A549 (cell line): Measurements from ENCODE around the gene STAT5B. TPM values are rescaled to one million over a fixed set of nuclear protein-coding genes. Genes with fewer than 3 reads are reported as not detected.
A peak's percentile ranks its signal among the peaks of the same experiment; 100 is the strongest.

Source experiments
- ATAC-seq, 2 experiments: fragments of 200-7000 bp in 1 of 2; fragments of >200 bp in 1 of 2; cut with Nextera tagmentation in 1 of 2; cut with Tn5 transposase in 1 of 2; 3 replicates each; pipeline versions ENCODE4 v1.8.0 to v1.9.1; 2018 to 2020; ENCODE audit warnings: mild to moderate bottlenecking in 1 of 2, moderate library complexity in 1 of 2
- CTCF ChIA-PET: fragments of 300-600 bp; sonication (Branson Sonifier 250); formaldehyde crosslinking; extraction: SDS; loops from one replicate; lab custom pipeline; 2021; ENCODE audit warnings: antibody characterized with exemption, inconsistent platforms; lab: Yijun Ruan, JAX
- POLR2A ChIA-PET: fragments of 350-600 bp; formaldehyde crosslinking; extraction: SDS; loops from one replicate; lab custom pipeline; 2021; ENCODE audit warnings: antibody characterized with exemption, inconsistent platforms; lab: Yijun Ruan, JAX
- DNase-seq, 2 experiments: peaks; one replicate each; pipeline versions ENCODE4 v3.0.0 to v3.0.0-alpha.2; 2011 to 2016; ENCODE audit warnings: low read depth in 1 of 2, low spot score in 1 of 2
- FAIRE-seq: peaks from 2 replicates; lab custom pipeline; 2011; peaks lifted over from hg19 to GRCh38; lab: Jason Lieb, UNC
- H3K27ac ChIP-seq, 2 experiments: fragments of >200 bp; sonication (Bioruptor Twin); formaldehyde crosslinking; 3 replicates each; pipeline ENCODE4 v1.5.1; 2016 to 2017
- H3K4me1 ChIP-seq: fragments of >200 bp; sonication (Bioruptor Twin); formaldehyde crosslinking; 3 replicates; pipeline ENCODE4 v1.6.1; 2016
- H3K4me2 ChIP-seq: fragments of >200 bp; sonication (Bioruptor Twin); formaldehyde crosslinking; 3 replicates; pipeline ENCODE4 v1.6.1; 2016
- H3K4me3 ChIP-seq: fragments of >200 bp; sonication (Bioruptor Twin); formaldehyde crosslinking; 3 replicates; pipeline ENCODE4 v1.5.1; 2016
- H3K9me3 ChIP-seq: fragments of >200 bp; sonication (Bioruptor Twin); formaldehyde crosslinking; 3 replicates; pipeline ENCODE4 v1.6.1; 2016
- CHD2 ChIP-seq: fragments of 150-350 bp; IDR thresholded peaks from 2 replicates; pipeline ENCODE4 v1.6.1; 2014; ENCODE audit warnings: low read length; ENCODE audit not compliant: partially characterized antibody
- E2F6 ChIP-seq: IDR thresholded peaks from 2 replicates; pipeline ENCODE4 v1.6.1; 2012; ENCODE audit warnings: low read depth, borderline replicate concordance
- EHF ChIP-seq: fragments of 250-450 bp; sonication (Bioruptor Pico); IDR thresholded peaks from 2 replicates; pipeline ENCODE4 v1.5.0; 2020; ENCODE audit warnings: mild to moderate bottlenecking
- FOXS1 ChIP-seq: fragments of 250-450 bp; sonication (Bioruptor Pico); IDR thresholded peaks from 2 replicates; pipeline ENCODE4 v1.5.0; 2020; ENCODE audit warnings: mild to moderate bottlenecking, moderate library complexity
- HEYL ChIP-seq: fragments of 250-450 bp; sonication (Bioruptor Pico); IDR thresholded peaks from 2 replicates; pipeline ENCODE4 v1.8.0; 2021; ENCODE audit warnings: mild to moderate bottlenecking, moderate library complexity
- HOXB5 ChIP-seq: fragments of 250-450 bp; sonication (Bioruptor Pico); IDR thresholded peaks from 2 replicates; pipeline ENCODE4 v1.5.0; 2020; ENCODE audit warnings: mild to moderate bottlenecking, moderate library complexity
- MAZ ChIP-seq: fragments of 150-350 bp; IDR thresholded peaks from 2 replicates; pipeline ENCODE4 v1.6.1; 2014; ENCODE audit warnings: antibody characterized with exemption, low read depth, low read length, borderline replicate concordance
- MYC ChIP-seq: IDR thresholded peaks from 2 replicates; pipeline ENCODE4 v1.6.1; 2012; ENCODE audit warnings: mild to moderate bottlenecking, inconsistent platforms, low read length, improper control_type of control experiment, borderline replicate concordance
- NFE2L2 ChIP-seq: fragments of 150-350 bp; conservative IDR thresholded peaks from 2 replicates; pipeline ENCODE4 v1.6.1; 2014; ENCODE audit warnings: low read length
- NR3C1 ChIP-seq: fragments of >200 bp; sonication (Bioruptor Twin); formaldehyde crosslinking; IDR thresholded peaks from 3 replicates; pipeline ENCODE4 v1.6.1; 2017
- PHF8 ChIP-seq: fragments of 200-600 bp; sonication (generic); IDR thresholded peaks from 2 replicates; pipeline ENCODE4 v1.6.1; 2016; ENCODE audit warnings: low read depth, mild to moderate bottlenecking, antibody characterized with exemption, moderate library complexity, borderline replicate concordance
- POLR2A ChIP-seq: IDR thresholded peaks from 2 replicates; pipeline ENCODE4 v1.6.1; 2012; ENCODE audit warnings: mild to moderate bottlenecking, low read length
- RCOR1 ChIP-seq: fragments of 150-350 bp; IDR thresholded peaks from 2 replicates; pipeline ENCODE4 v1.6.1; 2014; ENCODE audit warnings: antibody characterized with exemption, low read length, low read depth
- RNF2 ChIP-seq: fragments of 200-600 bp; sonication (generic); IDR thresholded peaks from 2 replicates; pipeline ENCODE4 v1.6.1; 2016; ENCODE audit warnings: low read depth, mild to moderate bottlenecking, antibody characterized with exemption, moderate library complexity, borderline replicate concordance
- TP53 ChIP-seq: fragments of 250-450 bp; sonication (Bioruptor Pico); IDR thresholded peaks from 2 replicates; pipeline ENCODE4 v1.5.0; 2021; ENCODE audit warnings: mild to moderate bottlenecking, moderate library complexity
- USF2 ChIP-seq: fragments of 450-650 bp; IDR thresholded peaks from 2 replicates; pipeline ENCODE4 v1.6.1; 2014; ENCODE audit warnings: antibody characterized with exemption
- ZSCAN20 ChIP-seq: fragments of 250-450 bp; sonication (Bioruptor Pico); IDR thresholded peaks from 2 replicates; pipeline ENCODE4 v1.8.0; 2022; ENCODE audit warnings: mild to moderate bottlenecking, moderate library complexity
- WGBS: methylation state at CpG from one replicate; pipeline ENCODE4 v1.1.6; 2017; ENCODE audit errors: missing lambda C conversion rate; 5-methylcytosine and 5-hydroxymethylcytosine counted together
- polyA plus RNA-seq, 4 experiments: library from polyadenylated mRNA; depleted of rRNA in 3 of 4; stranded (reverse); fragments of >200 nt; fragmentation: RNase III in 1 of 4; extraction: RNeasy Plus Mini Kit Qiagen cat#74134 plus additional on column Dnase treatment in 1 of 4; gene quantifications; 2 replicates in 3 of 4; 3 replicates in 1 of 4; pipeline ENCODE4 v1.2.3, GENCODE V29; 2011 to 2017
- TF ChIP-seq, protein P1 (sequence below): fragments of >200 bp; sonication (Bioruptor Twin); formaldehyde crosslinking; IDR thresholded peaks from 2 replicates; pipeline ENCODE4 v1.6.1; 2016

Gene STAT5B
- polyA plus RNA-seq, 2 of the 4 experiments (the other 2 are of a cell fraction): 31.2 to 37.6 TPM

GRCh38 chr17:42270596-42270995, 5.6 kb downstream of the STAT5B start:
- CTCF ChIA-PET: interaction anchor here (1.4 to 2.2 kb wide), 3 partner anchors 19 to 48 kb away, joined by 3 to 6 read pairs (median 6); no protein-coding TSS in a partner anchor

DNA sequence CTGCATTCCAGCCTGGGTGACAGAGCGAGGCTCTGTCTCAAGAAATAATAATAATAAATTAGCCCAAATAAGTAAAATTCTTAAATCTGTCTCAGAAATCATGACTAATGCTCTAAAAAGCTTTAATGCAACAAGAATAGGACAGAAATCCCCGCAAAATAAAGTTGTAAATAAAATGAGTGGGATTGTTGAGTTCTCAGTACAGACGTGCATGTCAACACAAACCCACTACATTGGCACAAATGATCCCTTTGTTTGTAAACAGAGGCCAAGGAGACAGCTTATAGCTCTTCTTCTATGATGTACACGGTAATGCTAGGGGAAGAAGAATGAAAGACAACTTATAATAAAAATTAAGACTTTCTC, 6.0 kb downstream of the STAT5B start:
- no peak overlapping the region for H3K4me2 ChIP-seq
- ATAC-seq (no peak), DNase-seq (no peak), FAIRE-seq (no peak)
- WGBS: 85% methylated on average over 4 of the region's 4 CpGs
- H3K4me1 ChIP-seq: peaks cover 73% of the 10 kb centered on the region
- no peak overlapping the region for H3K27ac ChIP-seq
- POLR2A ChIA-PET: no interaction called here
- TF ChIP-seq MAZ: no peak
- TF ChIP-seq CHD2: no peak
- no peak for TF ChIP-seq TP53 (CRISPR knock-in tag)
- no peak for TF ChIP-seq USF2
- no peak for TF ChIP-seq HEYL (CRISPR knock-in tag)
- H3K9me3 ChIP-seq: no peaks in the 10 kb centered on the region
- CTCF ChIA-PET: interaction anchor here (0.8 to 2.2 kb wide), 6 partner anchors 8 to 257 kb away, joined by 3 to 10 read pairs (median 4); no protein-coding TSS in a partner anchor
- no peak overlapping the region for H3K4me3 ChIP-seq

More at GRCh38 chr17:42270596-42270995, 5.6 kb downstream of the STAT5B start:
- TF ChIP-seq MAZ (no peak), TP53 (CRISPR knock-in tag) (no peak), USF2 (no peak), HOXB5 (CRISPR knock-in tag) (no peak), E2F6 (no peak), HEYL (CRISPR knock-in tag) (no peak), RNF2 (no peak), MYC (no peak), ZSCAN20 (no peak), EHF (no peak), RCOR1 (no peak), NFE2L2 (no peak), POLR2A (no peak)
- no peak for ATAC-seq
- POLR2A ChIA-PET: no interaction called here
- no peak for FAIRE-seq
- 83% methylated on average over 6 of the region's 6 CpGs for WGBS
- peaks cover 74% of the 10 kb centered on the region for H3K4me1 ChIP-seq
- no peaks in the 10 kb centered on the region for H3K9me3 ChIP-seq
- DNase-seq: no peak
- no peak overlapping the region for H3K4me2 ChIP-seq
- H3K27ac ChIP-seq: no peak overlapping the region
- H3K4me3 ChIP-seq: no peak overlapping the region

DNA sequence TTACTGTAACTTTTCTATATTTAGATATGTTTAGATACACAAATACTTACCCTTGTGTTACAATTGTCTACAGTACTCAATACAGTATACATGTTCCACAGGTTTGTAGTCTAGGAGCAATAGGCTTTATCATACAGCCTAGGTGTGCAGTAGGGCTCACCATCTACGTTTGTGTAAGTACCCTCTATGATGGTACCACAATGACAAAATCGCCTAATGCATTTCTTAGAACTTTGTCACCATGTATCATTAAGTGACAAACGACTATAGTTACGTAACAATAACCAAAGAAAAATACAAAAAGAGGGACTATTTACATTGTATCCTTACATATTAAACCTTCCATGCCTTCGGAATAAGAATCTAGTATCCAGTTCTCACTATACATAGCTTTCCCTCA, 8.0 kb downstream of the STAT5B start:
- ChIA-PET POLR2A (interaction anchor here (0.6 to 1.4 kb wide), 2 partner anchors 20 to 41 kb away, joined by 3 read pairs; partner anchors contain the start of gene STAT5A), CTCF (interaction anchor here (1.0 to 2.7 kb wide), 4 partner anchors 12 to 243 kb away, joined by 3 to 10 read pairs (median 8); no protein-coding TSS in a partner anchor)
- H3K4me2 ChIP-seq: peak overlapping the region; percentile 22; the same call in 1 of the 3 replicates
- FAIRE-seq: peak; percentile 88
- no peak overlapping the region for H3K4me3 ChIP-seq
- DNase-seq: no peak
- H3K27ac ChIP-seq: peak overlapping the region in 1 of 2 experiments; percentile 5; a peak in 1 of 6 replicates
- peak in 1 of 2 experiments; percentile 15; a peak in 1 of 6 replicates for ATAC-seq
- TF ChIP-seq PHF8: no peak
- TF ChIP-seq, protein P1, sequence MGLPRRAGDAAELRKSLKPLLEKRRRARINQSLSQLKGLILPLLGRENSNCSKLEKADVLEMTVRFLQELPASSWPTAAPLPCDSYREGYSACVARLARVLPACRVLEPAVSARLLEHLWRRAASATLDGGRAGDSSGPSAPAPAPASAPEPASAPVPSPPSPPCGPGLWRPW: no peak
- TF ChIP-seq NR3C1: no peak
- TF ChIP-seq FOXS1 (CRISPR knock-in tag): no peak
- TF ChIP-seq, all 56 proteins: peak for 0
- Histone ChIP-seq H3K9me3 (no peaks in the 10 kb centered on the region), H3K4me1 (peaks cover 54% of the 10 kb centered on the region)
- 72% methylated on average over 5 of the region's 5 CpGs for WGBS
